ENCODE measurements around the gene SLC5A10. TPM values are rescaled to one million over a fixed set of nuclear protein-coding genes. Genes with fewer than 3 reads are reported as not detected.

SLC5A10 gene
- polyA plus RNA-seq, 1 donor from 2014 or later, result not detected

DNA sequence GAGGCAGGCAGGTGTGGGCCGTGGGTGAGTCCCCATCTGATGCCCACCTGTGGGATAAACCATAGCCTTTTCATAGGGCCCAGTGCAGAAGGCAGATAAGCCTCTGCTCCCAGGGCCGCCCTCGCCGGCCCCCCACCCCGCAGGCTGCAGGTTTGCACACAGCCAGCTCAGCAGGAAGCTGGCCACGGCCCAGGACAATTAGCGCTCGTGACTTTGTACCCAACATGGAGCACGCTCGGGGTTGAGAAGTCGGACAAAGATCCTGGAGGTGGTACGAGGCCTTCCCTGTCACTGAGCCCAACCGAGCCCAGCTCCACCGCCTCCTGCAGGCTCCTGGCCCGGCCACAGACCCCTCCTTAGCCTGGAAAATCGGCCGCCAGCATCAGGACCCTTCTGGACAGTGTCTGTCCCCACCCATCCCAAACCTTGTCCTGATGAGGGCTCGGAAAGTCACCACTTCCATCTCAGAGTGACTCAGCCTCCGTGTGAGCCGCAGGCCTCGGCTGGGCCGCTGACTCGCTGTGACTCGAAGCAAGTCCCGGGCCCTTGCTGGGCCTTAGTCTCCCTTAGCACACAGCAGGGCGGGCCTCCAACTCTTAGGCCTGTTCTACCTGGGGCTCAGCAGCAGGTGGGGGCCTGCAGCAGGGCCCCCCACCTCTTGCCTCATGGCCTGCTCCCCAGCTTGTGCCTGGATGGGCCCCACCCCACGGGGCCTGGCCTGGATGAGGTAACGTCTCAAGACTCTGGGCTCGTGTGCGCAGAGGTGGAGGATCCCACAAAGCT lies 29.9 kb downstream of the SLC5A10 start:
- Histone ChIP-seq H3K36me3 (ENCODE audit: insufficient read depth, low read length) (no peaks in the 10 kb centered on the region), H3K27ac (ENCODE audit: low read length) (no peak overlapping the region), H3K9ac (ENCODE audit: low read length) (no peak overlapping the region), H4K20me1 (ENCODE audit: insufficient read depth) (no peaks in the 10 kb centered on the region), H3K27me3 (ENCODE audit: insufficient read depth, low read depth, low read length) (no peaks in the 10 kb centered on the region), H3K9me2 (ENCODE audit: insufficient read depth, low read length) (no peaks in the 10 kb centered on the region), H3K79me2 (replicated peaks; ENCODE audit: insufficient read depth, low read length) (no peaks in the 10 kb centered on the region), H3K4me2 (ENCODE audit: low read length) (no peak overlapping the region), H3K9me3 (ENCODE audit: low read length) (no peaks in the 10 kb centered on the region), H3K4me3 (ENCODE audit: low read length) (no peak overlapping the region), H2AFZ (ENCODE audit: low read depth, low read length) (no peak overlapping the region), H3F3A (ENCODE audit: insufficient read depth, low read length, poor library complexity, severe bottlenecking) (no peaks in the 10 kb centered on the region)
- TF ChIP-seq MXI1 (conservative IDR thresholded peaks at IDR 0.05; ENCODE audit: poor library complexity, severe bottlenecking), result no peak
- no peak for TF ChIP-seq TAF1 (IDR thresholded peaks at IDR 0.05; ENCODE audit: low read depth)
- TF ChIP-seq EP300 (conservative IDR thresholded peaks at IDR 0.05; ENCODE audit: poor library complexity, severe bottlenecking), result no peak
- TF ChIP-seq, protein P1, sequence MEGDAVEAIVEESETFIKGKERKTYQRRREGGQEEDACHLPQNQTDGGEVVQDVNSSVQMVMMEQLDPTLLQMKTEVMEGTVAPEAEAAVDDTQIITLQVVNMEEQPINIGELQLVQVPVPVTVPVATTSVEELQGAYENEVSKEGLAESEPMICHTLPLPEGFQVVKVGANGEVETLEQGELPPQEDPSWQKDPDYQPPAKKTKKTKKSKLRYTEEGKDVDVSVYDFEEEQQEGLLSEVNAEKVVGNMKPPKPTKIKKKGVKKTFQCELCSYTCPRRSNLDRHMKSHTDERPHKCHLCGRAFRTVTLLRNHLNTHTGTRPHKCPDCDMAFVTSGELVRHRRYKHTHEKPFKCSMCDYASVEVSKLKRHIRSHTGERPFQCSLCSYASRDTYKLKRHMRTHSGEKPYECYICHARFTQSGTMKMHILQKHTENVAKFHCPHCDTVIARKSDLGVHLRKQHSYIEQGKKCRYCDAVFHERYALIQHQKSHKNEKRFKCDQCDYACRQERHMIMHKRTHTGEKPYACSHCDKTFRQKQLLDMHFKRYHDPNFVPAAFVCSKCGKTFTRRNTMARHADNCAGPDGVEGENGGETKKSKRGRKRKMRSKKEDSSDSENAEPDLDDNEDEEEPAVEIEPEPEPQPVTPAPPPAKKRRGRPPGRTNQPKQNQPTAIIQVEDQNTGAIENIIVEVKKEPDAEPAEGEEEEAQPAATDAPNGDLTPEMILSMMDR (IDR thresholded peaks at IDR 0.05; ENCODE audit: poor library complexity, severe bottlenecking), result no peak
- TF ChIP-seq EZH2 (IDR thresholded peaks at IDR 0.05; ENCODE audit: borderline replicate concordance, insufficient read depth, low read length, poor library complexity, severe bottlenecking), result no peak
- TF ChIP-seq RAD21 (conservative IDR thresholded peaks at IDR 0.05), result no peak
- TF ChIP-seq POLR2AphosphoS5 (IDR thresholded peaks at IDR 0.05), result no peak
- TF ChIP-seq SMC3 (conservative IDR thresholded peaks at IDR 0.05; ENCODE audit: poor library complexity), result no peak
- TF ChIP-seq, protein P2, sequence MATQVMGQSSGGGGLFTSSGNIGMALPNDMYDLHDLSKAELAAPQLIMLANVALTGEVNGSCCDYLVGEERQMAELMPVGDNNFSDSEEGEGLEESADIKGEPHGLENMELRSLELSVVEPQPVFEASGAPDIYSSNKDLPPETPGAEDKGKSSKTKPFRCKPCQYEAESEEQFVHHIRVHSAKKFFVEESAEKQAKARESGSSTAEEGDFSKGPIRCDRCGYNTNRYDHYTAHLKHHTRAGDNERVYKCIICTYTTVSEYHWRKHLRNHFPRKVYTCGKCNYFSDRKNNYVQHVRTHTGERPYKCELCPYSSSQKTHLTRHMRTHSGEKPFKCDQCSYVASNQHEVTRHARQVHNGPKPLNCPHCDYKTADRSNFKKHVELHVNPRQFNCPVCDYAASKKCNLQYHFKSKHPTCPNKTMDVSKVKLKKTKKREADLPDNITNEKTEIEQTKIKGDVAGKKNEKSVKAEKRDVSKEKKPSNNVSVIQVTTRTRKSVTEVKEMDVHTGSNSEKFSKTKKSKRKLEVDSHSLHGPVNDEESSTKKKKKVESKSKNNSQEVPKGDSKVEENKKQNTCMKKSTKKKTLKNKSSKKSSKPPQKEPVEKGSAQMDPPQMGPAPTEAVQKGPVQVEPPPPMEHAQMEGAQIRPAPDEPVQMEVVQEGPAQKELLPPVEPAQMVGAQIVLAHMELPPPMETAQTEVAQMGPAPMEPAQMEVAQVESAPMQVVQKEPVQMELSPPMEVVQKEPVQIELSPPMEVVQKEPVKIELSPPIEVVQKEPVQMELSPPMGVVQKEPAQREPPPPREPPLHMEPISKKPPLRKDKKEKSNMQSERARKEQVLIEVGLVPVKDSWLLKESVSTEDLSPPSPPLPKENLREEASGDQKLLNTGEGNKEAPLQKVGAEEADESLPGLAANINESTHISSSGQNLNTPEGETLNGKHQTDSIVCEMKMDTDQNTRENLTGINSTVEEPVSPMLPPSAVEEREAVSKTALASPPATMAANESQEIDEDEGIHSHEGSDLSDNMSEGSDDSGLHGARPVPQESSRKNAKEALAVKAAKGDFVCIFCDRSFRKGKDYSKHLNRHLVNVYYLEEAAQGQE (IDR thresholded peaks at IDR 0.05; ENCODE audit: borderline replicate concordance), result no peak

DNA sequence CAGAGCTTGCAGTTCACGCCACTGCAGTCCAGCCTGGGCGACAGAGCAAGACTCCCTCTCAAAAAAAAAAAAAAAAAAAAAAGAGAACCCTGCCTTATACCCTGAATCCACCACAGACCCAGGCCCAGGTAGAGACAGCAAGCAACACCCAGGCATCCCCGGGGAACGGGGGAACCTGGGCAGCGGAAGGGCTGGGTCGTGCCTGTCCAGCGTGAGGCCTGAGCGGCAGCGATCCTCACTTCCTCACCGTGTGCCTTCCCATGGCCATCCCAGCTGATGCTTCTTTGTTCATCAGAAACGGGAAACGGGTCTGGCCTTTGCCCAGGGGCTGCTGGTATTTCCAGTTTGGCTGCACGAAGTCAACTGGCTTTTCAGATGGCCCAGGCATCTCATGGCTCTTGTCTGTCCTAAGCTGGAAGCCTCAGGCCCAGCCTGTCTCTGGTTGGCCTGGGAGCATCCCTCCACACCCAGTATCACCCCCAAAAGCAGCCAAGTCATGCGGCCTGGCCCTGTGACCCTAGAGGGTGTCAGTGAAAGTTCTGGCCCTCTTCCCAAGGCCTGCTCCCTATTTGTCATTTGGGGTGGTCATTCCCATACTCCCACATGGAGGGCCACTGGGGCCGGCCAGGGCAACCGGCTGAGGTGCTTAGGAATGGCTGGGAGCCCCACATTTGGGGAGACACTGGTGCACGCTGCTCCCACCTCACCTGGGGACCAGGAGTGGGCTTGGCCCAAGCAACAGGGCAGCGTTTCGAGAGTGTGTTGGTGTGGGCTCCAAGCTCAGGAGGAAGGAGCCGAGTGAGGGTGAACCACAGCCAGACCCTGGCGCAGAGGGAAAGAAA lies 32.5 kb downstream of the SLC5A10 start:
- TF ChIP-seq SMC3 (conservative IDR thresholded peaks at IDR 0.05; ENCODE audit: poor library complexity) (no peak), EZH2 (IDR thresholded peaks at IDR 0.05; ENCODE audit: borderline replicate concordance, insufficient read depth, low read length, poor library complexity, severe bottlenecking) (no peak), RAD21 (conservative IDR thresholded peaks at IDR 0.05) (no peak), EP300 (conservative IDR thresholded peaks at IDR 0.05; ENCODE audit: poor library complexity, severe bottlenecking) (no peak), POLR2AphosphoS5 (IDR thresholded peaks at IDR 0.05) (no peak), MXI1 (conservative IDR thresholded peaks at IDR 0.05; ENCODE audit: poor library complexity, severe bottlenecking) (no peak), TAF1 (IDR thresholded peaks at IDR 0.05; ENCODE audit: low read depth) (no peak)
- TF ChIP-seq, protein P2 (IDR thresholded peaks at IDR 0.05; ENCODE audit: borderline replicate concordance), result no peak
- TF ChIP-seq, protein P1 (IDR thresholded peaks at IDR 0.05; ENCODE audit: poor library complexity, severe bottlenecking), result no peak
- no peaks in the 10 kb centered on the region for H3K79me2 ChIP-seq (replicated peaks; ENCODE audit: insufficient read depth, low read length)
- H3F3A ChIP-seq (ENCODE audit: insufficient read depth, low read length, poor library complexity, severe bottlenecking), result no peaks in the 10 kb centered on the region
- no peaks in the 10 kb centered on the region for H3K36me3 ChIP-seq (ENCODE audit: insufficient read depth, low read length)
- no peaks in the 10 kb centered on the region for H4K20me1 ChIP-seq (ENCODE audit: insufficient read depth)
- H2AFZ ChIP-seq (ENCODE audit: low read depth, low read length), result no peak overlapping the region
- H3K9me3 ChIP-seq (ENCODE audit: low read length), result no peaks in the 10 kb centered on the region
- H3K4me2 ChIP-seq (ENCODE audit: low read length), result no peak overlapping the region
- H3K4me3 ChIP-seq (ENCODE audit: low read length), result no peak overlapping the region
- no peak overlapping the region for H3K27ac ChIP-seq (ENCODE audit: low read length)
- no peaks in the 10 kb centered on the region for H3K27me3 ChIP-seq (ENCODE audit: insufficient read depth, low read depth, low read length)
- no peak overlapping the region for H3K9ac ChIP-seq (ENCODE audit: low read length)
- H3K9me2 ChIP-seq (ENCODE audit: insufficient read depth, low read length), result no peaks in the 10 kb centered on the region

Data from neural cell (in vitro differentiated cells).